ENCODE measurements around the gene UBE2I. TPM values are rescaled to one million over a fixed set of nuclear protein-coding genes. Genes with fewer than 3 reads are reported as not detected.
A peak's percentile ranks its signal among the peaks of the same experiment; 100 is the strongest.
"Not testable (repeated sequence)": the region's sequence is repeated elsewhere in the genome, so short reads cannot be mapped to it uniquely, and the experiment has no call there.

The UBE2I gene
- total RNA-seq, 4 donors from 2014 or later: 55.4 to 110 (median 58.5) TPM

DNA sequence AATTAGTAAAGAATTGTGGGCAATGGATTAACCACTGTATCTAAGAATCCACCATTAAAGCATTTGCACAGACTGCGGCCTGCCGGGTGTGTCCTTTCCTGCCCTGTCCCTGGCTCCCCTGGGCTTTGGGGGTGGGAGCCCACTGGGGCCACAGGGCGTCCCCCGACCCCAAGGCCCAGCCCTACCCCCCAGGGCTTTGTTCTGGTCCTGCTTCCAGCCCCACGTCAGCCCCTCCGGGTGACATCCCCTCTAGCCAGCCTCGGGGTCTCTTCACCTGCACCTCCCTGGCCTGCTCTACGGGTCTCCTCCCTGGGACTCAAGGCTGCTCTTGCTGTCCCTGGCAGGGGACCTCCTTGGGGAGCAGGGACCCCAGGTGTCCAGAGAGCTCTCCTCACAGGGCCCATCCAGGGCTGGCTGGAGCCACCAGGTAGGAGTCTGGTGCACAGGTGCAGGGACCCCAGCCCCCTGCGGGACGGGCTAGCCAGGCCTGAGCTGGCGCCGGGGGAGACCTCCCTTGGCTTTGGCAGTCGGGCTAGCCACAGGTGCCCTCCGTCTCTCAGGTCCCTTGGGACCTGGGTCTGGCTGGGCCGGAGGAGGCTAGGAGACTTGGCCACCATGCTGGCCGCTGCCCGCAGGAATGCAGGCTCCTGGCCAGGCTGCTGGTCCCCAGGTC is 17.6 kb downstream of the UBE2I start:
- Histone ChIP-seq H3K27me3 (peaks cover 13% of the 10 kb centered on the region), H3K9me3 (no peaks in the 10 kb centered on the region), H3K4me3 (no peak overlapping the region), H3K4me1 (peaks cover 3 to 11% (median 11%) of the 10 kb centered on the region in 4 donors), H3K27ac (peak overlapping the region in 1 of 4 donors; percentile 43), H3K36me3 (peaks cover 0 to 18% (median 5%) of the 10 kb centered on the region in 4 donors)
- intact Hi-C loops (cut with DNase I; ENCODE audit: low total_unique reads) (no loop called here), in situ Hi-C loops (cut with MboI; ENCODE audit: low pct_ligation_motif_present in 1 of 4, low pct_unique_long_range_greater_than_20kb in 1 of 4, low sequenced_read_pairs in 3 of 4) (no loop called here)
- TF ChIP-seq, protein P1, sequence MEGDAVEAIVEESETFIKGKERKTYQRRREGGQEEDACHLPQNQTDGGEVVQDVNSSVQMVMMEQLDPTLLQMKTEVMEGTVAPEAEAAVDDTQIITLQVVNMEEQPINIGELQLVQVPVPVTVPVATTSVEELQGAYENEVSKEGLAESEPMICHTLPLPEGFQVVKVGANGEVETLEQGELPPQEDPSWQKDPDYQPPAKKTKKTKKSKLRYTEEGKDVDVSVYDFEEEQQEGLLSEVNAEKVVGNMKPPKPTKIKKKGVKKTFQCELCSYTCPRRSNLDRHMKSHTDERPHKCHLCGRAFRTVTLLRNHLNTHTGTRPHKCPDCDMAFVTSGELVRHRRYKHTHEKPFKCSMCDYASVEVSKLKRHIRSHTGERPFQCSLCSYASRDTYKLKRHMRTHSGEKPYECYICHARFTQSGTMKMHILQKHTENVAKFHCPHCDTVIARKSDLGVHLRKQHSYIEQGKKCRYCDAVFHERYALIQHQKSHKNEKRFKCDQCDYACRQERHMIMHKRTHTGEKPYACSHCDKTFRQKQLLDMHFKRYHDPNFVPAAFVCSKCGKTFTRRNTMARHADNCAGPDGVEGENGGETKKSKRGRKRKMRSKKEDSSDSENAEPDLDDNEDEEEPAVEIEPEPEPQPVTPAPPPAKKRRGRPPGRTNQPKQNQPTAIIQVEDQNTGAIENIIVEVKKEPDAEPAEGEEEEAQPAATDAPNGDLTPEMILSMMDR (IDR thresholded peaks at IDR 0.05): no peak
- no peak for TF ChIP-seq POLR2AphosphoS5 (IDR thresholded peaks at IDR 0.05)
- TF ChIP-seq EP300 (IDR thresholded peaks at IDR 0.05; ENCODE audit: low read depth): no peak
- no peak for TF ChIP-seq POLR2A (IDR thresholded peaks at IDR 0.05)
- WGBS, 2 donors (ENCODE audit: low coverage in 1 of 2): 79% methylated on average over 12 of the region's 17 CpGs; no CpG with 5 or more reads in 1 of the 2 donors
- DNase-seq: no peak

DNA sequence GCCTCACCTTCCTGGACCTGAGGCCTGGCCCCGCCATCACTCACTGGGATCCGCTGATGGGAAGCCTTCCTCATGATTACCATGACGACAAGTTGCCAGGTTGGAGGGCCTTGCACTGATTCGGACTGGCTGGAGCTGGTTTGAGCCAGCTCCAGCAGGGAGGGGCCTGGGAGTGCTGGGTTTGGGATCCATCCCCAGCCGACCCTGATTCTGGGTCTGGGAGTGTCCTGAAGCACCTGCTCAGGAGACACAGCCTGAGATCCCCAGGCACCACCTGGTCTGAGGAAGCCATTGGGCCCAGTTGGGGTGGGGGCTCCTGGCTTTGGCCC is 18.1 kb downstream of the UBE2I start:
- TF ChIP-seq, protein P1 (IDR thresholded peaks at IDR 0.05): no peak
- TF ChIP-seq POLR2AphosphoS5 (IDR thresholded peaks at IDR 0.05) (no peak), POLR2A (IDR thresholded peaks at IDR 0.05) (no peak), EP300 (IDR thresholded peaks at IDR 0.05; ENCODE audit: low read depth) (no peak)
- Histone ChIP-seq H3K36me3 (peaks cover 0 to 18% (median 5%) of the 10 kb centered on the region in 4 donors), H3K27me3 (peaks cover 18% of the 10 kb centered on the region), H3K9me3 (no peaks in the 10 kb centered on the region), H3K4me1 (peaks cover 3 to 16% (median 16%) of the 10 kb centered on the region in 4 donors), H3K4me3 (no peak overlapping the region), H3K27ac (no peak overlapping the region)
- intact Hi-C loops (cut with DNase I; ENCODE audit: low total_unique reads): no loop called here
- WGBS, 2 donors (ENCODE audit: low coverage in 1 of 2): 81% methylated on average over 5 of the region's 5 CpGs; no CpG with 5 or more reads in 1 of the 2 donors
- no peak for DNase-seq
- in situ Hi-C loops (cut with MboI; ENCODE audit: low pct_ligation_motif_present in 1 of 4, low pct_unique_long_range_greater_than_20kb in 1 of 4, low sequenced_read_pairs in 3 of 4): no loop called here

DNA sequence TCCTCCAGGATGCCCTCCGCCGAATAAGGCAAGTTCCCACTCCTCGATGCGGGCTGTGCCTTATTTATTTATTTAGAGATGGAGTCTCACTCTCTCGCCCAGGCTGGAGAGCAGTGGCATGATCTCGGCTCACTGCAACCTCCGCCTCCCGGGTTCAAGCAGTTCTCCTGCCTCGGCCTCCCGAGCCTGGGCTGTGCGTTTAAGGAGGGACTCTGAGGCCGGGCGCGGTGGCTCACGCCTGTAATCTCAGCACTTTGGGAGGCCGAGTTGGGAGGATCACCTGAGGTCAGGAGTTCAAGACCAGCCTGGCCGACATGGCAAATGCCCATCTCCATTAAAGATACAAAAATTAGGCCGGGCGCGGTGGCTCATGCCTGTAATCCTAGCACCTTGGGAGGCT is 18.7 kb downstream of the UBE2I start:
- 91% methylated on average over 20 of the region's 20 CpGs; no CpG with 5 or more reads in 1 of the 2 donors for WGBS, 2 donors (ENCODE audit: low coverage in 1 of 2)
- H3K27me3 ChIP-seq: peaks cover 23% of the 10 kb centered on the region
- peaks cover 3 to 22% (median 21%) of the 10 kb centered on the region in 4 donors for H3K4me1 ChIP-seq
- peaks cover 0 to 18% (median 5%) of the 10 kb centered on the region in 4 donors for H3K36me3 ChIP-seq
- DNase-seq; intact Hi-C loops (cut with DNase I; ENCODE audit: low total_unique reads); H3K27ac ChIP-seq; in situ Hi-C loops (cut with MboI; ENCODE audit: low pct_ligation_motif_present in 1 of 4, low pct_unique_long_range_greater_than_20kb in 1 of 4, low sequenced_read_pairs in 3 of 4); H3K4me3 ChIP-seq; H3K9me3 ChIP-seq: not testable (repeated sequence)

- 84 to 86% methylated on average over 4 to 10 of the region's 10 CpGs for WGBS, 2 donors (ENCODE audit: low coverage in 1 of 2)
- peaks cover 3 to 29% (median 29%) of the 10 kb centered on the region in 4 donors for H3K4me1 ChIP-seq
- H3K4me3 ChIP-seq; H3K9me3 ChIP-seq; H3K27ac ChIP-seq; intact Hi-C loops (cut with DNase I; ENCODE audit: low total_unique reads); in situ Hi-C loops (cut with MboI; ENCODE audit: low pct_ligation_motif_present in 1 of 4, low pct_unique_long_range_greater_than_20kb in 1 of 4, low sequenced_read_pairs in 3 of 4); DNase-seq: not testable (repeated sequence)
- peaks cover 32% of the 10 kb centered on the region for H3K27me3 ChIP-seq
- peaks cover 0 to 12% (median 3%) of the 10 kb centered on the region in 4 donors for H3K36me3 ChIP-seq
Measured at GRCh38 chr16:1328961-1329360, 19.5 kb downstream of the UBE2I start.

DNA sequence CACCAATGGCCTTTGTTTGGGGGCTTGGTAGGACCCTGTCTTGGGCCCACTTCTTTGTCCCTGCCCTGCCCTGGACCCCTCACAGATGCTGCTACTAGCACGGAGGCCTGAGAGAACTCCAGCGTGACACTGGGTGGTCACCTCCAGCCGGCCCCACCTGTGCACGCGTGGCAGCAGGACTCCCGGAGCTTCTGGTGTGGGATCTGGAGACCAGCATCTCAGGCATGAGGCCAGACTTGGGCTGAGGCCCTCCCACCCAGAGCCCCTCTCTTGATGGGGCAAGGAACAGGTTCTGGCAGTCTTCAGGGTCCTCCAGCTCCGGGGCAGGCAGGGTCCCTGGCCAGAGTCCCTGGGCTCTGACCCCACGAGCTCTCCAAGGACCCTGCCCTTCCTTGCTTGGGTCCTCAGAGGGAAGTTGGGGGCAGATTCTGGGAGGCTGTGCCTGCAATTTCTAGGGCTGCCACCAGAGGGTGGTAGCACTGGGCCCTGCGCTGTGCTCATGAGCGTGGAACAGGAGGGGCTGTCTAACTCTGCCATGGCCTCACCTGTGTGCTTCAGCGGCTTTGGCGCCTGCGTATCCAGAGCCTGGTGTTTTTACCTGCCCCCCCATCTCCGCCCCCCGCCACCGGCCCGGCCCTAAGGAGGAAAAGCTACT is 21.0 kb downstream of the UBE2I start:
- Histone ChIP-seq H3K4me1 (peaks cover 8 to 34% (median 34%) of the 10 kb centered on the region in 4 donors), H3K36me3 (no peaks in the 10 kb centered on the region), H3K4me3 (no peak overlapping the region), H3K27me3 (peaks cover 46% of the 10 kb centered on the region), H3K9me3 (no peaks in the 10 kb centered on the region), H3K27ac (no peak overlapping the region)
- no peak for DNase-seq
- intact Hi-C loops (cut with DNase I; ENCODE audit: low total_unique reads): no loop called here
- whole genome bisulfite sequencing, 2 donors (ENCODE audit: low coverage in 1 of 2): 90% methylated on average over 13 of the region's 17 CpGs; no CpG with 5 or more reads in 1 of the 2 donors
- in situ Hi-C loops (cut with MboI; ENCODE audit: low pct_ligation_motif_present in 1 of 4, low pct_unique_long_range_greater_than_20kb in 1 of 4, low sequenced_read_pairs in 3 of 4): no loop called here
- TF ChIP-seq, protein P1 (IDR thresholded peaks at IDR 0.05): peak in 4 of 5 experiments; percentile 28 to 36 (median 31)
- TF ChIP-seq POLR2AphosphoS5 (IDR thresholded peaks at IDR 0.05) (no peak), EP300 (IDR thresholded peaks at IDR 0.05; ENCODE audit: low read depth) (no peak), POLR2A (IDR thresholded peaks at IDR 0.05) (no peak)

Data from transverse colon (tissue), 4 donors.